Loucy (cell line): Measurements from ENCODE around the gene ABCB1.

ENCODE experiments used
- CTCF ChIP-seq: fragments of 200-600 bp; sonication (generic); conservative IDR thresholded peaks from 2 replicates; pipeline ENCODE4 v1.5.1; 2014; ENCODE audit warnings: mild to moderate bottlenecking, antibody characterized with exemption, low read length
- EZH2phosphoT487 ChIP-seq: fragments of 200-600 bp; IDR thresholded peaks from 2 replicates; pipeline ENCODE4 v1.6.1; 2018; ENCODE audit warnings: antibody characterized with exemption, mild to moderate bottlenecking, moderate library complexity, borderline replicate concordance

GRCh38 chr7:87513735-87514335, 86.8 kb downstream of the ABCB1 start:
- no peak for TF ChIP-seq CTCF
- no peak for TF ChIP-seq EZH2phosphoT487
